Measurements from ENCODE around the gene PDIA4.

Gene PDIA4

GRCh38 chr7:148994576-148994975 lies 33.7 kb downstream of the PDIA4 start:
- Histone ChIP-seq H3K27me3 (replicated peaks; ENCODE audit: control insufficient read depth, insufficient read depth, low read length, poor library complexity, severe bottlenecking) (no peaks in the 10 kb centered on the region), H3K36me3 (ENCODE audit: control insufficient read depth, insufficient read depth, low read length) (no peaks in the 10 kb centered on the region), H3K4me1 (ENCODE audit: control insufficient read depth, insufficient read depth, low read length, poor library complexity, severe bottlenecking) (no peaks in the 10 kb centered on the region), H3K9me3 (ENCODE audit: control insufficient read depth, low read length) (no peaks in the 10 kb centered on the region), H3K4me3 (ENCODE audit: insufficient read depth, low read depth, low read length, poor library complexity, severe bottlenecking) (no peak overlapping the region), H3K27ac (ENCODE audit: insufficient read depth, low read length, poor library complexity, severe bottlenecking) (no peak overlapping the region)
- DNase-seq = no peak

DNA sequence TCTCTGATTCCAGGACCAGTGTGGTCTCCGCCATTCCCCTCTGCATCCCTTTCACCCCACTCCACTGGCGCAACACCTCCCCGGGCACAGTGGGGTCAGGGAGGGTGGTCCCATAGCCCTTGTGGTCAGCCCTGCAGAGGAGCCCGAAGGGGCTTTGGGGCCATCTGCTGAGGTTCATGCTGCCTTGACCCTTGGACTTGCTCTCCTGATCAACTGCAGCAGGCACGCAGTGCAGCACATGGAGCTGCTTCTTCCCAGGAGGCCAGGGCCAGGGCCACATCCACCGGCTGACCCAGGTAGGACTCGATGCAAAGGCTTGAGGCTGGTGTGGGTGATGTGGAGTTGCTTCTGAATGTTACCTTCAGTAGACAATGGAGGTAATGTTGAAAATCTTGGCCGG lies 35.1 kb downstream of the PDIA4 start:
- no peak for DNase-seq
- Histone ChIP-seq H3K27ac (ENCODE audit: insufficient read depth, low read length, poor library complexity, severe bottlenecking) (no peak overlapping the region), H3K4me1 (ENCODE audit: control insufficient read depth, insufficient read depth, low read length, poor library complexity, severe bottlenecking) (peaks cover 6% of the 10 kb centered on the region), H3K9me3 (ENCODE audit: control insufficient read depth, low read length) (no peaks in the 10 kb centered on the region), H3K36me3 (ENCODE audit: control insufficient read depth, insufficient read depth, low read length) (no peaks in the 10 kb centered on the region), H3K4me3 (ENCODE audit: insufficient read depth, low read depth, low read length, poor library complexity, severe bottlenecking) (no peak overlapping the region), H3K27me3 (replicated peaks; ENCODE audit: control insufficient read depth, insufficient read depth, low read length, poor library complexity, severe bottlenecking) (no peaks in the 10 kb centered on the region)

- Histone ChIP-seq H3K36me3 (ENCODE audit: control insufficient read depth, insufficient read depth, low read length) (no peaks in the 10 kb centered on the region), H3K4me1 (ENCODE audit: control insufficient read depth, insufficient read depth, low read length, poor library complexity, severe bottlenecking) (peaks cover 10% of the 10 kb centered on the region), H3K27ac (ENCODE audit: insufficient read depth, low read length, poor library complexity, severe bottlenecking) (no peak overlapping the region), H3K27me3 (replicated peaks; ENCODE audit: control insufficient read depth, insufficient read depth, low read length, poor library complexity, severe bottlenecking) (no peaks in the 10 kb centered on the region), H3K9me3 (ENCODE audit: control insufficient read depth, low read length) (no peaks in the 10 kb centered on the region), H3K4me3 (ENCODE audit: insufficient read depth, low read depth, low read length, poor library complexity, severe bottlenecking) (no peak overlapping the region)
- no peak for DNase-seq
These were observed 36.8 kb downstream of the PDIA4 start for GRCh38 chr7:148991536-148991935.

DNA sequence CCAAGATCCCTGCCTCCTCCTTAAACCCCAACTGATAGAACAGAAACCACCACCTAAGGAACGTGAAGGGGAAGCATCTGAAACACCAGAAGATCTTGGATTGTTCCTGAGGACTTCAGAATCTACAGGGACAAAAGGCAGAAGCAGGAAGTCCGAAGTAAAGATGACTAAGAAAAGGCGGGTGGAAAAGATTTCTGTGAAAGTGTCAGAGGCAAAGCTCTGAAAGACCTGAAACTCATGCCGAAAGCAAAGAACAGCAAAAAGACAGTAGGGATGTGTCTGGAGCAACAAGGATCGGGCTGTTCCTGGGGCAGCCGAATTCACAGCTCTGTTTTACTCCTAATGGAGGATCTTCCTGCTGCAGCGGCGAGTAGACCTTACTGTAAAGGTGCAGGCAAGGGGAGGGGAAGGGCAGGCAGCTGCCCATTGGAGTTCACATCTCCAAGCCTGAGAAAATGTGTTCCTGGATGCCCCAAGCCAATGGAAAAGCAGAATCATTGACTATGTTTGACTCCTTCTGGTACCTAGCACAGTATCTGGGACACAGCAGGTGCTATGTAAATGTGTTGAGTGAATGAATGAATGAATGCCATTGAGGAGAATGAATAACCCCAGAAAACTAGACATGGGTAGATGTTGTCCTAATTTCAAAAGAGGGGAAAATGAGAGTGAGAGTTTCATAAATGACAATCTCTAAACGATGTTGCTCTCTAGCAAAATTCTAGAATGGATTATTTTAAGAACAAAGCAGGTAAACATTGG lies 40.4 kb downstream of the PDIA4 start:
- H3K4me1 ChIP-seq (ENCODE audit: control insufficient read depth, insufficient read depth, low read length, poor library complexity, severe bottlenecking) = peaks cover 14% of the 10 kb centered on the region
- DNase-seq = no peak
- peak overlapping the region; percentile 86 for H3K27ac ChIP-seq (ENCODE audit: insufficient read depth, low read length, poor library complexity, severe bottlenecking)
- no peaks in the 10 kb centered on the region for H3K9me3 ChIP-seq (ENCODE audit: control insufficient read depth, low read length)
- peak overlapping the region; percentile 68 for H3K4me3 ChIP-seq (ENCODE audit: insufficient read depth, low read depth, low read length, poor library complexity, severe bottlenecking)
- H3K36me3 ChIP-seq (ENCODE audit: control insufficient read depth, insufficient read depth, low read length) = no peaks in the 10 kb centered on the region
- H3K27me3 ChIP-seq (replicated peaks; ENCODE audit: control insufficient read depth, insufficient read depth, low read length, poor library complexity, severe bottlenecking) = no peaks in the 10 kb centered on the region

- Histone ChIP-seq H3K4me3 (ENCODE audit: insufficient read depth, low read depth, low read length, poor library complexity, severe bottlenecking) (peak overlapping the region; percentile 68), H3K9me3 (ENCODE audit: control insufficient read depth, low read length) (no peaks in the 10 kb centered on the region), H3K27ac (ENCODE audit: insufficient read depth, low read length, poor library complexity, severe bottlenecking) (peak overlapping the region; percentile 86), H3K36me3 (ENCODE audit: control insufficient read depth, insufficient read depth, low read length) (no peaks in the 10 kb centered on the region), H3K27me3 (replicated peaks; ENCODE audit: control insufficient read depth, insufficient read depth, low read length, poor library complexity, severe bottlenecking) (no peaks in the 10 kb centered on the region), H3K4me1 (ENCODE audit: control insufficient read depth, insufficient read depth, low read length, poor library complexity, severe bottlenecking) (peaks cover 14% of the 10 kb centered on the region)
- peak; percentile 72 to 82 (median 73) for DNase-seq
These were observed 41.1 kb downstream of the PDIA4 start for GRCh38 chr7:148987010-148987750.

- H3K36me3 ChIP-seq (ENCODE audit: control insufficient read depth, insufficient read depth, low read length) = no peaks in the 10 kb centered on the region
- DNase-seq = no peak
- H3K9me3 ChIP-seq (ENCODE audit: control insufficient read depth, low read length) = no peaks in the 10 kb centered on the region
- peak overlapping the region; percentile 86 for H3K27ac ChIP-seq (ENCODE audit: insufficient read depth, low read length, poor library complexity, severe bottlenecking)
- peak overlapping the region; percentile 68 for H3K4me3 ChIP-seq (ENCODE audit: insufficient read depth, low read depth, low read length, poor library complexity, severe bottlenecking)
- H3K4me1 ChIP-seq (ENCODE audit: control insufficient read depth, insufficient read depth, low read length, poor library complexity, severe bottlenecking) = peaks cover 14% of the 10 kb centered on the region
- H3K27me3 ChIP-seq (replicated peaks; ENCODE audit: control insufficient read depth, insufficient read depth, low read length, poor library complexity, severe bottlenecking) = no peaks in the 10 kb centered on the region
These were observed 41.6 kb downstream of the PDIA4 start for GRCh38 chr7:148986742-148987009.

GRCh38 chr7:148983200-148984146 lies 44.8 kb downstream of the PDIA4 start:
- peak overlapping the region; percentile 61 for H3K4me3 ChIP-seq (ENCODE audit: insufficient read depth, low read depth, low read length, poor library complexity, severe bottlenecking)
- no peaks in the 10 kb centered on the region for H3K27me3 ChIP-seq (replicated peaks; ENCODE audit: control insufficient read depth, insufficient read depth, low read length, poor library complexity, severe bottlenecking)
- DNase-seq = peak; percentile 71 to 79 (median 73)
- H3K27ac ChIP-seq (ENCODE audit: insufficient read depth, low read length, poor library complexity, severe bottlenecking) = peak overlapping the region; percentile 65
- H3K4me1 ChIP-seq (ENCODE audit: control insufficient read depth, insufficient read depth, low read length, poor library complexity, severe bottlenecking) = peaks cover 11% of the 10 kb centered on the region
- no peaks in the 10 kb centered on the region for H3K9me3 ChIP-seq (ENCODE audit: control insufficient read depth, low read length)
- no peaks in the 10 kb centered on the region for H3K36me3 ChIP-seq (ENCODE audit: control insufficient read depth, insufficient read depth, low read length)

- H3K36me3 ChIP-seq (ENCODE audit: control insufficient read depth, insufficient read depth, low read length) = no peaks in the 10 kb centered on the region
- H3K4me1 ChIP-seq (ENCODE audit: control insufficient read depth, insufficient read depth, low read length, poor library complexity, severe bottlenecking) = peaks cover 5% of the 10 kb centered on the region
- H3K27ac ChIP-seq (ENCODE audit: insufficient read depth, low read length, poor library complexity, severe bottlenecking) = peak overlapping the region; percentile 65
- H3K27me3 ChIP-seq (replicated peaks; ENCODE audit: control insufficient read depth, insufficient read depth, low read length, poor library complexity, severe bottlenecking) = no peaks in the 10 kb centered on the region
- H3K4me3 ChIP-seq (ENCODE audit: insufficient read depth, low read depth, low read length, poor library complexity, severe bottlenecking) = peak overlapping the region; percentile 61
- DNase-seq = no peak
- no peaks in the 10 kb centered on the region for H3K9me3 ChIP-seq (ENCODE audit: control insufficient read depth, low read length)
These were observed 45.6 kb downstream of the PDIA4 start for GRCh38 chr7:148982654-148983199.

- no peak for DNase-seq
- Histone ChIP-seq H3K36me3 (ENCODE audit: control insufficient read depth, insufficient read depth, low read length) (no peaks in the 10 kb centered on the region), H3K4me1 (ENCODE audit: control insufficient read depth, insufficient read depth, low read length, poor library complexity, severe bottlenecking) (peaks cover 5% of the 10 kb centered on the region), H3K27ac (ENCODE audit: insufficient read depth, low read length, poor library complexity, severe bottlenecking) (no peak overlapping the region), H3K27me3 (replicated peaks; ENCODE audit: control insufficient read depth, insufficient read depth, low read length, poor library complexity, severe bottlenecking) (no peaks in the 10 kb centered on the region), H3K9me3 (ENCODE audit: control insufficient read depth, low read length) (no peaks in the 10 kb centered on the region), H3K4me3 (ENCODE audit: insufficient read depth, low read depth, low read length, poor library complexity, severe bottlenecking) (no peak overlapping the region)
These were observed 48.5 kb downstream of the PDIA4 start for GRCh38 chr7:148979827-148980226.
